Mesendoderm (in vitro differentiated cells): Measurements from ENCODE around the gene BLM.

ENCODE experiments used
- DNase-seq: peaks from one replicate; pipeline ENCODE4 v3.0.0; 2013
- H2AK5ac ChIP-seq: 2 replicates; pipeline ENCODE4 v1.6.1; 2013; ENCODE audit warnings: low read length, inconsistent platforms
- H2BK120ac ChIP-seq: 2 replicates; pipeline ENCODE4 v1.6.1; 2013; ENCODE audit warnings: low read depth, mild to moderate bottlenecking, low read length, moderate library complexity, mixed read lengths
- H2BK15ac ChIP-seq: replicated peaks from 2 replicates; pipeline ENCODE4 v1.6.1; 2013; ENCODE audit warnings: low read depth, mild to moderate bottlenecking, moderate library complexity
- H2BK5ac ChIP-seq: 2 replicates; pipeline ENCODE4 v1.6.1; 2013; ENCODE audit warnings: low read length, inconsistent platforms
- H3K18ac ChIP-seq: 2 replicates; pipeline ENCODE4 v1.6.1; 2013; ENCODE audit warnings: mild to moderate bottlenecking, low read length, mixed read lengths
- H3K23ac ChIP-seq: one replicate; pipeline ENCODE4 v1.6.1; 2013; ENCODE audit warnings: low read length
- H3K27ac ChIP-seq: 2 replicates; pipeline ENCODE4 v1.5.1; 2013; ENCODE audit warnings: low read depth, mild to moderate bottlenecking, inconsistent platforms, low read length, moderate library complexity
- H3K27me3 ChIP-seq: 2 replicates; pipeline ENCODE4 v1.6.1; 2013; ENCODE audit warnings: low read length, control low read depth, mild to moderate bottlenecking, inconsistent platforms; ENCODE audit not compliant: insufficient read depth, poor library complexity
- H3K36me3 ChIP-seq: 2 replicates; pipeline ENCODE4 v1.6.1; 2013; ENCODE audit warnings: low read length, inconsistent platforms; ENCODE audit not compliant: control insufficient read depth, insufficient read depth
- H3K4ac ChIP-seq: one replicate; pipeline ENCODE4 v1.6.1; 2013; ENCODE audit warnings: low read depth, mild to moderate bottlenecking, low read length, moderate library complexity
- H3K4me1 ChIP-seq: 2 replicates; pipeline ENCODE4 v1.6.1; 2013; ENCODE audit warnings: low read depth, low read length, inconsistent platforms; ENCODE audit not compliant: control insufficient read depth
- H3K4me2 ChIP-seq: 2 replicates; pipeline ENCODE4 v1.6.1; 2013; ENCODE audit warnings: low read length
- H3K4me3 ChIP-seq: 2 replicates; pipeline ENCODE4 v1.5.1; 2013; ENCODE audit warnings: mild to moderate bottlenecking, low read length
- H3K56ac ChIP-seq: one replicate; pipeline ENCODE4 v1.6.1; 2013; ENCODE audit warnings: low read length
- H3K79me1 ChIP-seq: 2 replicates; pipeline ENCODE4 v1.6.1; 2013; ENCODE audit warnings: low read length, inconsistent platforms
- H3K79me2 ChIP-seq: 2 replicates; pipeline ENCODE4 v1.6.1; 2013; ENCODE audit warnings: mild to moderate bottlenecking, low read length; ENCODE audit not compliant: control insufficient read depth, insufficient read depth
- H3K9ac ChIP-seq: 2 replicates; pipeline ENCODE4 v1.6.1; 2013; ENCODE audit warnings: low read length, inconsistent platforms
- H4K5ac ChIP-seq: one replicate; pipeline ENCODE4 v1.6.1; 2013; ENCODE audit warnings: low read length
- H4K8ac ChIP-seq: one replicate; pipeline ENCODE4 v1.6.1; 2013; ENCODE audit warnings: low read depth, mild to moderate bottlenecking, control low read depth, low read length, moderate library complexity
- WGBS: extraction: QIAGEN DNeasy Blood & Tissue Kit; methylation state at CpG from one replicate; pipeline ENCODE4 v1.1.7; 2013; ENCODE audit warnings: low lambda C conversion rate, missing lambda C conversion rate; ENCODE audit not compliant: insufficient coverage; ENCODE audit errors: extremely low coverage; 5-methylcytosine and 5-hydroxymethylcytosine counted together

Gene BLM

GRCh38 chr15:90817117-90818057 lies 100.2 kb downstream of the BLM start:
- Histone ChIP-seq H3K27me3 (no peaks in the 10 kb centered on the region), H3K4ac (no peak overlapping the region), H3K9ac (no peak overlapping the region), H2BK120ac (no peak overlapping the region), H4K8ac (no peak overlapping the region), H3K4me3 (no peak overlapping the region), H3K4me2 (no peak overlapping the region), H2AK5ac (no peak overlapping the region), H3K79me2 (no peaks in the 10 kb centered on the region), H3K79me1 (no peaks in the 10 kb centered on the region), H2BK5ac (no peak overlapping the region), H3K18ac (no peak overlapping the region), H3K36me3 (no peaks in the 10 kb centered on the region), H3K56ac (no peak overlapping the region), H2BK15ac (no peak overlapping the region), H3K4me1 (peaks cover 2% of the 10 kb centered on the region), H3K27ac (no peak overlapping the region), H4K5ac (no peak overlapping the region), H3K23ac (no peak overlapping the region)
- DNase-seq = no peak
- no CpG with 5 or more reads among the region's 14 CpGs for WGBS

GRCh38 chr15:90818251-90819210 lies 101.4 kb downstream of the BLM start:
- DNase-seq = peak; percentile 35
- H2BK15ac ChIP-seq = no peak overlapping the region
- H2BK5ac ChIP-seq = no peak overlapping the region
- H3K27ac ChIP-seq = no peak overlapping the region
- H4K5ac ChIP-seq = no peak overlapping the region
- H3K23ac ChIP-seq = no peak overlapping the region
- H4K8ac ChIP-seq = no peak overlapping the region
- H3K4me2 ChIP-seq = no peak overlapping the region
- peaks cover 2% of the 10 kb centered on the region for H3K4me1 ChIP-seq
- H3K79me1 ChIP-seq = no peaks in the 10 kb centered on the region
- no peak overlapping the region for H3K4me3 ChIP-seq
- H3K4ac ChIP-seq = no peak overlapping the region
- H2AK5ac ChIP-seq = no peak overlapping the region
- peak overlapping the region; percentile 10 for H3K56ac ChIP-seq
- H3K9ac ChIP-seq = no peak overlapping the region
- no peak overlapping the region for H2BK120ac ChIP-seq
- no peak overlapping the region for H3K18ac ChIP-seq
- no peaks in the 10 kb centered on the region for H3K27me3 ChIP-seq
- no CpG with 5 or more reads among the region's 26 CpGs for WGBS
- H3K79me2 ChIP-seq = no peaks in the 10 kb centered on the region
- no peaks in the 10 kb centered on the region for H3K36me3 ChIP-seq

- no peak overlapping the region for H2BK5ac ChIP-seq
- no peak overlapping the region for H3K4me2 ChIP-seq
- no peak overlapping the region for H4K5ac ChIP-seq
- H3K23ac ChIP-seq = no peak overlapping the region
- H3K4me1 ChIP-seq = no peaks in the 10 kb centered on the region
- no peak overlapping the region for H3K27ac ChIP-seq
- no peaks in the 10 kb centered on the region for H3K36me3 ChIP-seq
- H3K79me1 ChIP-seq = no peaks in the 10 kb centered on the region
- H2BK120ac ChIP-seq = no peak overlapping the region
- H3K4me3 ChIP-seq = no peak overlapping the region
- no CpG with 5 or more reads among the region's 6 CpGs for whole genome bisulfite sequencing
- H2BK15ac ChIP-seq = no peak overlapping the region
- no peak overlapping the region for H3K18ac ChIP-seq
- no peak for DNase-seq
- no peak overlapping the region for H4K8ac ChIP-seq
- H3K4ac ChIP-seq = no peak overlapping the region
- no peak overlapping the region for H3K56ac ChIP-seq
- no peaks in the 10 kb centered on the region for H3K79me2 ChIP-seq
- no peak overlapping the region for H2AK5ac ChIP-seq
- H3K27me3 ChIP-seq = no peaks in the 10 kb centered on the region
- no peak overlapping the region for H3K9ac ChIP-seq
Observed at GRCh38 chr15:90819390-90819789, 102.2 kb downstream of the BLM start.

- WGBS = no CpG with 5 or more reads among the region's 12 CpGs
- no peak overlapping the region for H3K56ac ChIP-seq
- no peak for DNase-seq
- no peak overlapping the region for H2AK5ac ChIP-seq
- no peaks in the 10 kb centered on the region for H3K79me2 ChIP-seq
- H3K23ac ChIP-seq = no peak overlapping the region
- no peak overlapping the region for H3K4ac ChIP-seq
- H2BK15ac ChIP-seq = no peak overlapping the region
- H4K5ac ChIP-seq = no peak overlapping the region
- no peak overlapping the region for H2BK5ac ChIP-seq
- H3K4me1 ChIP-seq = no peaks in the 10 kb centered on the region
- H3K4me2 ChIP-seq = no peak overlapping the region
- H3K18ac ChIP-seq = no peak overlapping the region
- no peaks in the 10 kb centered on the region for H3K36me3 ChIP-seq
- no peaks in the 10 kb centered on the region for H3K79me1 ChIP-seq
- no peaks in the 10 kb centered on the region for H3K27me3 ChIP-seq
- no peak overlapping the region for H4K8ac ChIP-seq
- no peak overlapping the region for H3K27ac ChIP-seq
- H3K9ac ChIP-seq = no peak overlapping the region
- H2BK120ac ChIP-seq = no peak overlapping the region
- no peak overlapping the region for H3K4me3 ChIP-seq
Observed at GRCh38 chr15:90819850-90820249, 102.7 kb downstream of the BLM start.

GRCh38 chr15:90820481-90820880 lies 103.3 kb downstream of the BLM start:
- Histone ChIP-seq H4K8ac (no peak overlapping the region), H2BK15ac (no peak overlapping the region), H3K4me1 (no peaks in the 10 kb centered on the region), H3K36me3 (no peaks in the 10 kb centered on the region), H3K56ac (no peak overlapping the region), H3K23ac (no peak overlapping the region), H2AK5ac (no peak overlapping the region), H2BK120ac (no peak overlapping the region), H3K4me2 (no peak overlapping the region), H4K5ac (no peak overlapping the region), H3K4ac (no peak overlapping the region), H3K27ac (no peak overlapping the region), H3K27me3 (no peaks in the 10 kb centered on the region), H3K79me2 (no peaks in the 10 kb centered on the region), H3K9ac (no peak overlapping the region), H3K4me3 (no peak overlapping the region), H2BK5ac (no peak overlapping the region), H3K18ac (no peak overlapping the region), H3K79me1 (no peaks in the 10 kb centered on the region)
- no peak for DNase-seq
- no CpG with 5 or more reads among the region's 7 CpGs for WGBS
